ENCODE results near the gene FAM229A. TPM values are rescaled to one million over a fixed set of nuclear protein-coding genes. Genes with fewer than 3 reads are reported as not detected.
"Not testable (repeated sequence)": the region's sequence is repeated elsewhere in the genome, so short reads cannot be mapped to it uniquely, and the experiment has no call there.

Gene FAM229A, protein sequence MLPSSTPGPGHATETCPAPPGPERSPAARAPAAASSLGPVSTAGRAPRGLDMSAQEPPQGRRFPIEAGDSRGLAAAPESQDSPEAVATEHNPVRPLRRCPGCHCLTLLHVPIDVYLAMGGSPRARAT
- total RNA-seq = 6.2 TPM
- long read RNA-seq, partial matches to known transcripts = 0 of 3 reads
- long read RNA-seq, other reads (novel, unspliced or antisense) = 1 of 3 reads

DNA sequence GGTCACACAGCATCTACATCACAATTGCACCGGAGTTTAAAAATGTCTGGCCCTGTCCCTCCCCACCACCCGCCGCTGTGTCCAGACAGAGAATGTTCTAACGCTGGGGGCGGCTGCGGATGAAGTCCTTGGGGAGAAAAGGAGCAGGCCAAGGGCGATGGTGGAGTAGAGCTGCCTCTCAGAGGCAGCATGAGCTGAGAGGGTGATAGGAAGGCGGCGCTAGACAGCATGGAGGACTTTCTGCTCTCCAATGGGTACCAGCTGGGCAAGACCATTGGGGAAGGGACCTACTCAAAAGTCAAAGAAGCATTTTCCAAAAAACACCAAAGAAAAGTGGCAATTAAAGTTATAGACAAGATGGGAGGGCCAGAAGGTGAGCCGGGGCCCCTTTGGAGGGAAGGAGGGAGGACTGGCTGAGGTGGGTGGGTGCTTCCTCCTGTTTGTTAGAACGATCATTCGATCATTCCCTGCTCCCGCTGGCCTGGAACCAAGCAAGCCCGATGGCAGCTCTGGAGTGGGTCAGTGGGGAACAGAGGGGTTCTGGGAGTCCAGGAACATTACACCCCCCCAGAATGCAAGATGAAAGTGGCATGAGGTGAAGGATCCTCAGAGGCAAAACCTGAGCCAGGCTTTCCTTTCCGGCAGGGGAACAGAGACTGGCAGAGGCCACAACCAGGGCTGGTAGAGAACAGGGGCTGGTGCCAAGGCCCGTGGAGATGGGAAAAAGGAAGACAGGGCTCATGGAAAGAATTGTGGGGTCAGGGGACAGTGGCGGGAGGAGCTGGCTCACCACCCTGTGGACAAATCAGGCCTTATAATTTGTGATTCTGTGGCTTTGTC, at the start of gene FAM229A, which contains the start of gene TSSK3:
TSS of gene FAM229A (minus strand) at position 12 of the 840 bp plus-strand sequence. CDS start 394 bp downstream, outside the sequence.
TSS of gene TSSK3 (plus strand) at position 66 of the 840 bp plus-strand sequence. CDS start at position 229, 163 bp downstream.
- no peak for DNase-seq (ENCODE audit: low spot score)

DNA sequence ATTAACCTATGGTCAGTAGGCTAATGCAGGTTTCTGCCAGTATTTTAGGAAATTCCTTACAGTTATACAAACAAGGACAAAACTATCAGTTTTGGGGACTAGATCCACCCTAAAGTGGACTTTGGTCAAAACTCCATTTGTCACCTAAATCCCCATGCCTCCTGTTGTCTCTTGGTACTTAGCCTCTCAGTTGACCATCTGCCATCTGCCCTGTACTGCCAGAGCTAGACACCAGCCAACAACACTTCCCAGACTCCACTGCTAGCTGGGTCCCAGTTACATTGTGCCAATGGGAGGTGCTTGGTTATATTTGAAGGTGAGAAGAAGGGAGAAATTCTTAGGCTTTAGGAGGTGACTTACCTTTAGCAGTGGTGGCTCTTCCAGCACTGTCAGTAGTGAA, 49.0 kb upstream of the FAM229A start:
- no peak for DNase-seq (ENCODE audit: low spot score)

DNA sequence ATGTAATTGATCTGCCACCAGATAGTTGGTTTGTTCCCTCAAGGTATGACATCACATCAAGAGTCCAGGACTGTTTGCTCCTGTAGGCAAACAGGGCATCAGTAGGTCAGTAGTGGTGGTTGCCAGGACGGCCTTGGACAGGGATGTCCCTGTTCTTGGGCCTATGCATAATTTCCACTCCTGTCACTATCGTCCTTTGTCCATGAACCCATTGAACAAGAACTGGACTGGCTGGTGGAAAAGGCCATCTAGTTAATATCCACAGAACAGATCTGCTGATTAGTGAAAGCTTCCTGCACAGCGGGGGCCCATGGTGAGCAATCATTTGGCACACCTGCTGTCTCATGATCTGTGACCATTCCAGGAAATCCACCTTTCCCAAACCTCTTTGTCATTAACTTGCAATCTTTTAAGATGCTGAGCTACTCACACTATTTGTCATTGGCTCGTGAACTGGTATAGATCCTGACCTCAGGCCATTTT, 44.4 kb upstream of the FAM229A start:
- no peak for DNase-seq (ENCODE audit: low spot score)

DNA sequence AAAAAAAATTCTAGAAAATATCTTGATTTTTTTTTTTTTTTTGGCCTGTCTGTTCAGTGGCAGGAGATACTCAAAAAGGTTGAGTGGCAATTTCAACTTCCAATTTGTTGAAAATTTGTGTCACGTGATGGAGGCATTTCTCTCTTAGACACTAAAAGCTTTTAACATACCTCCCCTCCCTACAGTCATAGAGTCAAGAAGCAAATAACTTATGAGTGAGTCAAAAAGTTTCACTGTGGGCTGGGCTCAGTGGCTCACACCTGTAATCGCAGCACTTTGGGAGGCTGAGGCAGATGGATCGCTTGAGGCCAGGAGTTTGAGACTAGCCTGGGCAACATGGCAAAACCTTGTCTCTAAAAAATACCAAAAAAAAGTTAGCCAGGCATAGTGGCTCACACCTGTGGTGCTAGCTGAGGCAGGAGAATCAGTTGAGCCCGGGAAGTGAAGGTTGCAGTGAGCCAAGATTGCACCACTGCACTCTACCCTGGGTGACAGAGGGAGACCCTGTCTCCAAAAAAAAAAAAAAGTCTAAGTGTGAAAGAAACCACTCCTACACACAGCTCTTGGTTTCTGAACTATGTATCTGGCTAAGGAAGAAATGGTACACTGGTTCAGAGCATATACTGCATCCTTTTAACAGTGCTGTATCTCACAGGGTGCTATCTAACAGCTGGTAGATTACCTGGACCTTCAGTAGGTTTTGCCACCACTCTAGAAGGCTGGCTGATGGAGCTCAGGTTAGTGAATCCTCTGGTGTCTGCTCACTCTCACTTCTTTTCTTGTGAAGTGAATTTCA, 43.6 kb upstream of the FAM229A start:
- no peak for DNase-seq (ENCODE audit: low spot score)

DNA sequence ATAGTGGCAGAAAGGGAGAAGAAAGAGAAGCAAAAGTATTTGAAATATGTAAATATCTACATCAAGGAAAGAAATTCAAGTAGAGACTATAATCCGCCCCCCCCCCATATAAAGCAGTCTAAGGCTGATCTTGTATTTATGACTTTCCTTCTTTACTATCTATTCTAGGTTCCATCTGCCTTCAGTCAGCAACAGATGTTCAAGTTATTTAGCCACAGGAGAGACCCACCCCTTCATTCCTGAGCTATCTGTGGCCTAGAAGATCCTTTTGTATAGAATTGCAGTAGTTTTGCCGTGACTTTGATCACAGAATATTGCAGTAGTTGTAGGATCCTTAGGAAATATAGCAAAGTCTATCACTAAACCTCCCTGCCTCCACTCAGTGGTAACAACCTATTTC, 42.7 kb upstream of the FAM229A start:
- DNase-seq (ENCODE audit: low spot score) = no peak

DNA sequence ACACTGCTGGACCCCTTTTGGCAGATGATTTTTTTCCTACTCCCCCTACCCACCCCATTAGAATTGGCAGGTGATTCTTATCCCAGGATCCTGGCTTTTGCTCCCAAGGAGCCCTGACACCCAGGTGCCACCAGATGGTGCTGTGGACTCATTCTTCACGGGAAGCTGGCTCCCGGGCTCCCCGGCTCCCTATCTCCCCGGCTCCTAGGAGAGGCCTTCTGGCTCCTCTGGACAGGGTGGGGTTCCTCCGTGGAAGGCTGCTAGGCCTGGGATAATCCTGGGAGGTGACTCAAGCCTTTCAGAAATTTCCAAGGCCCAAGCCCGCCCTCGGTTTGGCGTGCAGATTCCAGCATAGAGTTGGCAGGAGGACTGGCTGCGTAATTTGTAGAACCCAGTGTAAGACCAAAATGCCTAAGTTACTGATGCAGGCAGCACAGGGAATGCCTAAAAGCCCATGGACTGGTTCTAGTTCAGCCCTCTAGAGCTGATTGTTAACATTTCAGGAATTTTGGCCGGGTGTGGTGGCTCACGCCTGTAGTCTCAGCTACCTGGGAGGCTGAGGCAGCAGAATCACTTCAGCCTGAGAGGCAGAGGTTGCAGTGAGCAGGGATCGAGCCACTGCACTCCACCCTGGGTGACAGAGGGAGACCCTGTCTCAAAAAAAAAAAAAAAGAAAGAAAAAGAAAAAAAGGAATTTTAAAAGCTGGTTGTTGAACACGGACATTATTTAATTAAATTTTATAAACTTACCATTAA, 38.8 kb upstream of the FAM229A start:
- DNase-seq (ENCODE audit: low spot score) = peak; percentile 94

DNA sequence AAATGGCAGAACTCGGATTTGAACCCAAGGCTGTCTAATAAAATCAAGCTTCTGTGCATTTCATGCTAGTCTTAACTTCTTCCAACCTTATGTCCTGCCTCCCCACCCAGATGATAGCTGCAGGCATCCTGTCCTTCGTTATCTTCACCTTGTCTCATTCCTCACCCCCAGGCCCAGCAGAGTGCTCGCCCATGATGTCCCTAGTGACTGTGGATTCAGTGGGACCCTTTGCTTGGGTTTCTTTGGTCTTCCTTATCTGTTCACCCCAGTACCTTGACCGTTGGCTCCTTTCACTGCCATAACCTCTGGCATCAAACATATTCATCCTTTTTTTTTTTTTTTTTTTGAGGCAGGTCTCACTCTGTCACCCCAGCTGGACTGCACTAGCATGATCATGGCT, 37.6 kb upstream of the FAM229A start:
- no peak for DNase-seq (ENCODE audit: low spot score)

DNA sequence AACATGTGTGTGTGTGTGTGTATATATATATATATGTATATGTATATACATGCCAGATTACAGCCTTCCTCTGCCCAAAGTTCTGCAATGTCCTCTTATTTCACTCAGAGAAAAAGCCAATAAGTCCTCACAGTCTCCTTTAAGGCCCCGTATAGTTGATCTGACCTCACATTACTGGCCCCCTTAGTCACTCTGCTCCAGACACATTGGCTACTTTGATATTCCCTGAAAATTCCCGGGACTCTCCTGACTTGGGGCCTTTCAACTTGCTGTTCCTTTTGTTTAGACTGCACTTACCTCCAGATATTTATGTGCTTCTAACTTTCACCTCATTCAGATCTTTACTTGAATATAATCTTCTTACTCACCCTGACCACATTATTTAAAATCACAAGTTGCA, 36.1 kb upstream of the FAM229A start:
- no peak for DNase-seq (ENCODE audit: low spot score)

DNA sequence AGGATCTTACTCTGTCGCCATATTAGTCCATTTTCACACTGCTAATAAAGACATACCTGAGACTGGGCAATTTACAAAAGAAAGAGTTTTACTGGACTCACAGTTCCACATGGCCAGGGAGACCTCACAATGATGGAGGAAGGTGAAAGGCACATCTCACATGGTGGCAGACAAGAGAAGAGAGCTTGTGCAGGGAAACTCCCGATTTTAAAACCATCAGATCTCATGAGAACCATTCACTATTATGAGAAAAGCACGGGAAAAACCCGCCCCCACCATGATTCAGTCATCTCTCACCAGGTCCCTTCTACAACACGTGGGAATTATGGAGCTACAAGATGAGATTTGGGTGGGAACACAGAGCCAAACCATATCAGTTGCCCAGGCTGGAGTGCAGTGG, 34.2 kb upstream of the FAM229A start:
- not testable (repeated sequence) for DNase-seq (ENCODE audit: low spot score)

DNA sequence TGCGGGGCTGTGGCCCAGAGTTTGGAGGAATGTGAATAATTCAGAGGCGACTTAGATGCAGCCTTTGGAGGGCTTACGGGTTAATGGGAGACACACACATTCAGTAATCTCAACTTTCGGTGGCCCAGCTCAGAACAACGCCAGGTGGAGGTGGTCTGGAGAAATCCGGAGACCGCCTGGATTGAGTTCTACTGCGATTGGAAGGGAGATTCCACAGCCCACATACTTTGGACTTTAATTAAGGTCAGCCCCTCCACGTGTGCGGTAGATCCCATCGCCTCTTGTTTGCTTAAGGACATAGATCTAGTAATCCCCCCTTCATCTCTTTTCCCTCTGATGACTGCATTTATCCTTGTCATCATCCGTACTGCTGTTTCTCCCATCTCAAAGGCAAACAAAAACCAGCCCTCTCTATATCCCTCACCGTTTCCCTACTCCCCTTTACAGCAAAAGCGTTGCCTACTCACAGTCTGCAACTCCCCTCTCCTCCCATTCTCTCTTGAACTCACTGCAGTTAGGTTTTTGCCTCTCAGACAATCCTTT, 32.7 kb upstream of the FAM229A start:
- DNase-seq (ENCODE audit: low spot score) = no peak

DNA sequence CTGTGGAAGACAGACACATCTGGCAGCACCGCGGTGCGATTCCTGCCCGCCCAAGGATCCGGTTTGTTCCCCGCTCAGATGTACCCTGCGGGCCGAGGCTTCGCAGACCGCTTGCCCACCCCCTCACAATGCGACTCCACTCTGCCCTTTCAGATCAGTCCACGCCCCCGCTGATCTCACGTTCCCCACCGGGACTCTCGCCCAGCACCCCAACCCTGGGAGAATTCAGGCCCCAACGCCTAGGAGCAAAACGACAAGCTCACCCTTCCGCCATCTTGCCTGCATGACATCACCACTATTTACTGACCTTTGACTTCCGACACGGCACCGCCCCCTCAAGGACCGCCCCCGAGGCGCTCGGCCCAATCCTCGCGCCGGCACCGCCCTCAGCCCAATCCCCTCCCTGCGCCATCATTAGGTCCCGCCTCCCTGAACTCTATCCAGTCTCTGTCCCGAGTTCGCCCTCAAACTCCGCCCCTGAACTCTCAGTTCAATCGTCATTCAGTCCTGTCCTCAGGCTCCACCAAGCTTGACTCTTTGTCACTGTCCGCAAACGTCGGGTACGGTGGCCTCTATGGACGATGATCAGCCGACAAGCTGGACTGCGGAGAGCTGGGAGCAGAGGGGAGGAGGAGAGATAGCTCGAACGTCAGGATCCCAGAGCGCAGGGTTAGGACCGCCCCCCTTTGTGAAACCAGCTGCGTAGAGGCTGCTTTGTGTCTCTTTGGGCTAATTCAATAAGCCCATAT, 32.0 kb upstream of the FAM229A start, which contains the start of gene BSDC1:
TSS of gene BSDC1 (minus strand) at position 301 of the 749 bp plus-strand sequence. CDS start at position 274, 27 bp downstream.
- peak; percentile 99 for DNase-seq (ENCODE audit: low spot score)

DNA sequence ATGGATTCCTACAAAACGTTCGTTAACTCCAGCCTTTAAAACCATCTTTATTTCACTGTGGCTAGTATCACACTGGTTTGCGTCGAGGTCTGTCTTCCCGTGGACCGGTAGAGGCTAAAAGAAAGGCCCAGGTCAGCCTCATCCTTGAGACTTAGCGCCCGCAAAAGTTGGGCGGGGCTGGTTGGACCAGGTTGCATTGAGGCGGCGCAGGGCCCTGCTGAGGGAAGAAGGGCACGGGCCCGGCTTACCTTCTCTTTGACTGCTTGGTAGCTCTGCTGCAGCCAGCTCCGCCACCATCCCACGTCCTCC, 31.5 kb upstream of the FAM229A start:
- DNase-seq (ENCODE audit: low spot score) = no peak

DNA sequence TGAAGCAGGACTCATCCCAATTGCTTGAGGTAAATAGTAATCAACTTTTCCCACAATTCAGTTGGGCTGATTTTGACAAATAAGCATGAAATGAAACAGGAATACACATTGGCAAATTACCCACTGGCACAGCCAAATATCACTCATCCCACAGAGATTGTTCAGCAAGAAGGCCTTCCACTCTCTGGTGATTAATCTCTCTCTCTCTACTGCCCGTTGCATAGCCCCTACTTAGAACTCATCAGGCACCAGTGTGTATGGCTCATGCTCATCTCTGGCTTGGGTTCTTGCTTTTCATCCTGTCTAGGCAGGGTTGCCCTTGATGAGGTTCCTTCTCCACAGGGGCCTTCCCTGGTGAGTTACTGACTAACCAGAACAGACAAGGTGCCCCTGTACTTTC, 30.9 kb upstream of the FAM229A start:
- no peak for DNase-seq (ENCODE audit: low spot score)

DNA sequence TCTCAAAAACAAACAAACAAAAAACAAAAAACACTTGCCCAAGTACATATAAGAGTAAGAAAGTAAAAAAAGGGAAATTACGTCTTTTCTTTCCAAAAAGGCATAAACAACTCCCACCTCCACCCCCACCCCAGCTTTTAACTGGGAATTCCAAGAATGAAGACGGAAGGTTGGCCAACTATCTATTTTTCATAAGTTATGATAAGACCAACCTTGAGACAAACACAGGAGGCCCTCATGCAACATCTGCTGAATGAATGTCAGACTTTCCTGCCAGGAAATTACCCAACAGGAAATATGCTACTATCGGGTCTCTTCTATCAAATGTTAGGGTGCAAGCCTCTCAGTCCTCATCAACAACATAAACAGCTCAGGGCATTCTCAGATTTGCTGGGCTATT, 30.0 kb upstream of the FAM229A start:
- DNase-seq (ENCODE audit: low spot score) = no peak

DNA sequence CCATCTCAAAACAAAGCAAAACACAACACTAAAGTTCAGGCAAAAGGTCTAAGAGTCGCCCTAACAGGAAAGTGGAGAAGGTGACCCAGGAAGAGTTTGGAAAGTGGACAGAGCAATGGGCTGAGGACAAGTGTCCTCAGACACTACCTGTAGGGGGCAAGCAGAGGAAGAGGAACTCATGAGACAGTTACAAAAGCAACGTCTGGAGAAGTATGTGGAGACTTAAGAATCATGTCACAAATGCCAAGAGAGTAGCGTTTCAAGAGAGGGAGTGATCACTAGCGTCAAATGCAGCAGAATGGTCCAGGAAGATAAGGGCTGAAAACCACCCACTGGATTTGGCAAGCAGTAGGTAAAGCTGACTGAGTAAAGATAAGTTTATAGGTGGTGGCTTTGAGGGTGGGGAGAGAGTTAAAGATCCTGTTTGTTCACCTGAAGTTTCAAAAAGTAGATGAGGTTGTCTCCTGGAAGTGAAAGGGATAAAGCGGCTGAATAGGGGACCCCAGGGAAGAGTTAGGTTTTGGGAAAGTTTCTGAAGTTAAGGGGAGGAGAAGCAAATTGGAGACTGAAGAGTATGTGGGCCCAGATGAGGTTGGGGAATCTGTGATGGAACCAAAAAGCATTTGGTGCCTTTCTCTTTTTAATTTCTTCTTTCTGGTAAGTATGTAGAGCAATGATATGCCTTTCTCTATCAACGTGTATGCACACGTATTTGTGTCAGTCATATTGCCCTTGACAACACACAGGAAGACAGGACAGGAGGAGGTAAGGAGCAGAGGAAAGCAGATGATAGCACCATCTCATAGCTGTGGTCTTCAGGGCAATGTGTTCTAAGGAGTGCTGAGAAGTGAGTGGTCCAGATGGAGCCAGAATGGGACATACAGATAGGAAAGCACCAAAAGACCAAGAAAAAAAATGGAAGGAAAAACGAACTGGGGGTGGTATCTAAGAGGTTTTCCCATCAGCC, 28.9 kb upstream of the FAM229A start:
- DNase-seq (ENCODE audit: low spot score) = no peak

DNA sequence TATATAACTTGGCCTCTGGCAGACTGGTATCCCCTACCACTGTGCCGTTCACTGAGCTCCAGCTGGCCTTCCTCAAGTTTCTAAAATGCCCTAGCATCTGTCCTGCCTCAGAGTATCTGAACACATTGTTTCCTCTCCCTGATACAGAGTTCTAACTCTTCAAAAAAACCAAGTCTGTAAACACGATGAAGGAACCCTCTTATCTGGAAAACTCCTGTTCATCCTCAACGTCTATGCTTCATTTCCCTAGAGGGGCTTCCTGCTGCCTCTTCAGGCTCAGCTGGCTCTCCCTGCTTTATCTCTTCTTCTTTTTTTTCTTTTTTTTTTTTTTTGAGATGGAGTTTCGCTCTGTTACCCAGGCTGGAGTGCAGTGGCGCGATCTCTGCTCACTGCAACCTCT, 26.4 kb upstream of the FAM229A start:
- no peak for DNase-seq (ENCODE audit: low spot score)

DNA sequence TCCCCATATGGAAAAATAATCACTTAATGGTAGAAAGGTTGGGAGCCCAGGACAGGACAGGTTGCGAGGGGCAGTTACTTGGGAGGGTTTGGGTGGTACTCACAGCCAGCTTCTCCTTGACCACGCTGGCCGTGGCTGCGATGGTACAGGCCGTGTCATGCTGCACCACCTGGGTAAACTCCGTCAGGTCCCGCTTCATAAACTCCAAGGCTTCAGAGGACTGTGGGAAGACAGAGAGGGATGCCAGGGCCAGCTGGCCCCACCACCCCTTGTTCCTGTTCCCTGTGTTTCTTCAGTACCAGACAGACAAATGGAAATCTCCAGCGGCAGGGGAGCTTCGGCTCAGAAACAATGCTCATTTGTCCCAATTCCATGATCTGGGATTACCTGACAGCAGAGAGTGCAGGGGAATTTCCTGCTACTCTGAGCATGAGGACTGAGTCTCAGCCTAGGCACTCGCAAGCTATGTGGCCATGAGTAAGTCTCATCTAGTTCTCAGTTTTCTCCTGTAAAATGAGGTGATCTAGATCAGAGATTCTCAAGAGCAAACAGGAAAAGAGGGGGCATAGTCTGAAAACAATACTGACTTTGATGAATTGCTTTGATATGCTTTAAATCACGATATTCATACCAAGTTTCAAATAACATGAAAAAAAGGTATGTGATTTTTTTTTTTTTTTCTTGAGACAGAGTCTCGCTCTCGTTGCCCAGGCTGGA, 24.5 kb upstream of the FAM229A start:
- DNase-seq (ENCODE audit: low spot score) = no peak

DNA sequence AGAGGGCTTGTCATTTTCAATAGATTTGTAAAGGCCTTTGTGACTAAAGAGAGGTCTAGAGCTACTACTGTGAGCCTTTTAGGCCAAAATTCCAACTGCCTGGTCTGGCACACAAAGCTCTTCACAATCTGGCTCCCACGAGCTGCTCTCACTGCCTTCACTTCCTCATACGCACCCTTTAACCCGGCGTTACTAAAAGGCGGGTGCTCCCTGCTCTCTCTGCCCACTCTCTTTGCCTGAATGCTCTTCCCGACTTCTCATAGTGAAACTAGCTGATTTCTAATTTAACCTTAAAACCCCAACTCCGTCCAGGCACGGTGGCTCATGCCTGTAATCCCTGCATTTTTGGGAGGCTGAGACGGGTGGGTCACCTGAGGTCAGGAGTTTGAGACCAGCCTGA, 17.8 kb upstream of the FAM229A start:
- DNase-seq (ENCODE audit: low spot score) = no peak
